H9 (cell line): ENCODE measurements around the gene TJP3. TPM values are rescaled to one million over a fixed set of nuclear protein-coding genes. Genes with fewer than 3 reads are reported as not detected.

Source experiments
- DNase-seq: peaks from one replicate; pipeline ENCODE4 v3.0.0-alpha.2; 2017
- H2AFZ ChIP-seq: one replicate; pipeline ENCODE4 v1.6.1; 2013; ENCODE audit warnings: mild to moderate bottlenecking, low read length, control low read depth, moderate library complexity
- H2AK5ac ChIP-seq: 2 replicates; pipeline ENCODE4 v1.6.1; 2013; ENCODE audit warnings: low read length, control low read depth, mixed read lengths; ENCODE audit not compliant: insufficient read length
- H2BK120ac ChIP-seq: one replicate; pipeline ENCODE4 v1.6.1; 2013; ENCODE audit warnings: low read depth, mild to moderate bottlenecking, low read length, control low read depth, inconsistent platforms; ENCODE audit not compliant: poor library complexity, severe bottlenecking
- H2BK12ac ChIP-seq: 2 replicates; pipeline ENCODE4 v1.6.1; 2013; ENCODE audit warnings: low read length, control low read depth, mixed read lengths, low read depth; ENCODE audit not compliant: insufficient read length
- H2BK15ac ChIP-seq: 2 replicates; pipeline ENCODE4 v1.6.1; 2013; ENCODE audit warnings: low read depth, low read length, control low read depth
- H2BK20ac ChIP-seq: one replicate; pipeline ENCODE4 v1.6.1; 2013; ENCODE audit warnings: low read depth, mild to moderate bottlenecking, low read length, control low read depth, inconsistent platforms; ENCODE audit not compliant: poor library complexity, severe bottlenecking
- H2BK5ac ChIP-seq: 2 replicates; pipeline ENCODE4 v1.6.1; 2013; ENCODE audit warnings: low read length, control low read depth, mixed read lengths; ENCODE audit not compliant: insufficient read length
- H3K14ac ChIP-seq: 2 replicates; pipeline ENCODE4 v1.6.1; 2013; ENCODE audit warnings: low read length, control low read depth; ENCODE audit not compliant: insufficient read depth
- H3K18ac ChIP-seq: 2 replicates; pipeline ENCODE4 v1.6.1; 2013; ENCODE audit warnings: low read depth, mild to moderate bottlenecking, mixed read lengths, low read length, control low read depth; ENCODE audit not compliant: insufficient read length
- H3K23ac ChIP-seq: 2 replicates; pipeline ENCODE4 v1.6.1; 2013; ENCODE audit warnings: low read length, control low read depth, mixed read lengths, low read depth; ENCODE audit not compliant: insufficient read length
- H3K23me2 ChIP-seq: 2 replicates; pipeline ENCODE4 v1.6.1; 2013; ENCODE audit warnings: low read depth, mild to moderate bottlenecking, mixed read lengths, low read length, control low read depth; ENCODE audit not compliant: insufficient read length, poor library complexity, severe bottlenecking
- H3K27ac ChIP-seq: 2 replicates; pipeline ENCODE4 v1.5.1; 2013; ENCODE audit warnings: low read length, control low read depth, mixed read lengths, low read depth; ENCODE audit not compliant: insufficient read length
- H3K27me3 ChIP-seq: 2 replicates; pipeline ENCODE4 v1.6.1; 2013; ENCODE audit warnings: low read length, control low read depth, inconsistent platforms; ENCODE audit not compliant: insufficient read depth
- H3K4ac ChIP-seq: 2 replicates; pipeline ENCODE4 v1.6.1; 2013; ENCODE audit warnings: low read depth, mild to moderate bottlenecking, control low read depth, inconsistent platforms, low read length, moderate library complexity
- H3K4me1 ChIP-seq: 2 replicates; pipeline ENCODE4 v1.6.1; 2013; ENCODE audit warnings: low read length, control low read depth, inconsistent platforms; ENCODE audit not compliant: insufficient read depth
- H3K4me2 ChIP-seq: 2 replicates; pipeline ENCODE4 v1.6.1; 2013; ENCODE audit warnings: low read length, control low read depth, mixed read lengths; ENCODE audit not compliant: insufficient read length, insufficient read depth
- H3K56ac ChIP-seq: 2 replicates; pipeline ENCODE4 v1.6.1; 2013; ENCODE audit warnings: low read depth, mild to moderate bottlenecking, mixed read lengths, low read length, control low read depth; ENCODE audit not compliant: insufficient read length
- H3K79me1 ChIP-seq: 2 replicates; pipeline ENCODE4 v1.6.1; 2013; ENCODE audit warnings: low read depth, mild to moderate bottlenecking, moderate library complexity, low read length, control low read depth, inconsistent platforms; ENCODE audit not compliant: insufficient read depth, poor library complexity, severe bottlenecking
- H3K79me2 ChIP-seq: 2 replicates; pipeline ENCODE4 v1.6.1; 2013; ENCODE audit warnings: low read length, control low read depth, inconsistent platforms; ENCODE audit not compliant: insufficient read depth
- H3K9ac ChIP-seq: 2 replicates; pipeline ENCODE4 v1.6.1; 2013; ENCODE audit warnings: low read length, control low read depth, mixed read lengths; ENCODE audit not compliant: insufficient read length; ENCODE audit errors: extremely low read depth
- H3K9me3 ChIP-seq: one replicate; pipeline ENCODE4 v1.6.1; 2013; ENCODE audit warnings: low read depth, low read length, inconsistent platforms; ENCODE audit not compliant: control insufficient read depth
- H3T11ph ChIP-seq: one replicate; pipeline ENCODE4 v1.6.1; 2013; ENCODE audit warnings: mild to moderate bottlenecking, low read length, control low read depth, inconsistent platforms
- H4K20me1 ChIP-seq: one replicate; pipeline ENCODE4 v1.6.1; 2013; ENCODE audit not compliant: control insufficient read depth, insufficient read length, insufficient read depth
- H4K5ac ChIP-seq: 2 replicates; pipeline ENCODE4 v1.6.1; 2013; ENCODE audit warnings: low read depth, mild to moderate bottlenecking, mixed read lengths, low read length, control low read depth; ENCODE audit not compliant: insufficient read length
- H4K8ac ChIP-seq: replicated peaks from 2 replicates; pipeline ENCODE4 v1.6.1; 2013; ENCODE audit warnings: low read length, control low read depth, mixed read lengths, low read depth; ENCODE audit not compliant: insufficient read length
- H4K91ac ChIP-seq: 2 replicates; pipeline ENCODE4 v1.6.1; 2013; ENCODE audit warnings: low read depth, mild to moderate bottlenecking, moderate library complexity, mixed read lengths, low read length, control low read depth; ENCODE audit not compliant: insufficient read length
- H3K27ac Mint-ChIP-seq, 3 experiments: 2 replicates in 2 of 3; 3 replicates in 1 of 3; pipeline ENCODE4 v1.8.0; 2020 to 2021; ENCODE audit warnings: mixed read lengths in 3 of 3, mild to moderate bottlenecking in 1 of 3, moderate library complexity in 1 of 3
- H3K27me3 Mint-ChIP-seq: 2 replicates; pipeline ENCODE4 v1.8.0; 2021; ENCODE audit warnings: low read depth, mild to moderate bottlenecking, moderate library complexity, mixed read lengths
- H3K36me3 Mint-ChIP-seq, 3 experiments: 2 replicates in 2 of 3; 3 replicates in 1 of 3; pipeline ENCODE4 v1.8.0; 2020 to 2021; ENCODE audit warnings: low read depth in 3 of 3, mixed read lengths in 3 of 3; ENCODE audit not compliant: insufficient read depth in 1 of 3
- H3K4me1 Mint-ChIP-seq, 2 experiments: 2 replicates each; pipeline ENCODE4 v1.8.0; 2020; ENCODE audit warnings: mixed read lengths in 2 of 2
- H3K4me3 Mint-ChIP-seq, 2 experiments: 2 replicates in 1 of 2; 3 replicates in 1 of 2; pipeline ENCODE4 v1.8.0; 2020 to 2021; ENCODE audit warnings: mild to moderate bottlenecking in 2 of 2, mixed read lengths in 2 of 2, moderate library complexity in 1 of 2
- H3K9me3 Mint-ChIP-seq, 2 experiments: 2 replicates in 1 of 2; 3 replicates in 1 of 2; pipeline ENCODE4 v1.8.0; 2020; ENCODE audit warnings: mild to moderate bottlenecking in 2 of 2, mixed read lengths in 2 of 2, moderate library complexity in 1 of 2
- WGBS: extraction: QIAGEN DNeasy Blood & Tissue Kit; methylation state at CpG from one replicate; pipeline ENCODE4 v1.1.7; 2013; ENCODE audit warnings: missing lambda C conversion rate, low lambda C conversion rate, mixed read lengths; ENCODE audit not compliant: insufficient read length; ENCODE audit errors: extremely low coverage; 5-methylcytosine and 5-hydroxymethylcytosine counted together
- total RNA-seq: library from RNA; stranded (reverse); gene quantifications from 2 replicates; pipeline ENCODE4 v1.2.1, GENCODE V29; 2021
- TF ChIP-seq, protein P1 (sequence below): fragments of 200-600 bp; sonication (generic); conservative IDR thresholded peaks from 3 replicates; pipeline ENCODE4 v1.8.0; 2021; ENCODE audit warnings: antibody characterized with exemption, mild to moderate bottlenecking

TJP3 gene
- total RNA-seq, 1 experiment from 2014 or later: 27.3 TPM

- Histone ChIP-seq H2AK5ac (no peak overlapping the region), H3K23ac (no peak overlapping the region), H4K5ac (no peak overlapping the region), H3K23me2 (no peaks in the 10 kb centered on the region), H2AFZ (no peak overlapping the region), H2BK5ac (no peak overlapping the region), H2BK20ac (no peak overlapping the region), H3K9me3 (no peaks in the 10 kb centered on the region), H3K27ac (no peak overlapping the region), H3K79me2 (no peaks in the 10 kb centered on the region), H3K14ac (no peak overlapping the region), H4K91ac (no peak overlapping the region), H4K8ac (no peak overlapping the region), H3K56ac (no peak overlapping the region), H2BK12ac (no peak overlapping the region), H3K9ac (no peak overlapping the region), H3K27me3 (no peaks in the 10 kb centered on the region), H2BK15ac (no peak overlapping the region), H3K18ac (no peak overlapping the region), H2BK120ac (no peak overlapping the region), H3K4me2 (no peak overlapping the region), H3K4me1 (no peaks in the 10 kb centered on the region; the same call in 1 of the 2 replicates), H4K20me1 (peaks cover 7% of the 10 kb centered on the region), H3K79me1 (no peaks in the 10 kb centered on the region), H3T11ph (no peak overlapping the region), H3K4ac (no peak overlapping the region)
- peaks cover 13 to 28% of the 10 kb centered on the region in 2 experiments for H3K4me1 Mint-ChIP-seq
- TF ChIP-seq, protein P1, sequence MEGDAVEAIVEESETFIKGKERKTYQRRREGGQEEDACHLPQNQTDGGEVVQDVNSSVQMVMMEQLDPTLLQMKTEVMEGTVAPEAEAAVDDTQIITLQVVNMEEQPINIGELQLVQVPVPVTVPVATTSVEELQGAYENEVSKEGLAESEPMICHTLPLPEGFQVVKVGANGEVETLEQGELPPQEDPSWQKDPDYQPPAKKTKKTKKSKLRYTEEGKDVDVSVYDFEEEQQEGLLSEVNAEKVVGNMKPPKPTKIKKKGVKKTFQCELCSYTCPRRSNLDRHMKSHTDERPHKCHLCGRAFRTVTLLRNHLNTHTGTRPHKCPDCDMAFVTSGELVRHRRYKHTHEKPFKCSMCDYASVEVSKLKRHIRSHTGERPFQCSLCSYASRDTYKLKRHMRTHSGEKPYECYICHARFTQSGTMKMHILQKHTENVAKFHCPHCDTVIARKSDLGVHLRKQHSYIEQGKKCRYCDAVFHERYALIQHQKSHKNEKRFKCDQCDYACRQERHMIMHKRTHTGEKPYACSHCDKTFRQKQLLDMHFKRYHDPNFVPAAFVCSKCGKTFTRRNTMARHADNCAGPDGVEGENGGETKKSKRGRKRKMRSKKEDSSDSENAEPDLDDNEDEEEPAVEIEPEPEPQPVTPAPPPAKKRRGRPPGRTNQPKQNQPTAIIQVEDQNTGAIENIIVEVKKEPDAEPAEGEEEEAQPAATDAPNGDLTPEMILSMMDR: no peak
- DNase-seq: no peak
- peaks cover 13 to 22% (median 16%) of the 10 kb centered on the region in 3 experiments; a peak in 6 of 7 replicates for H3K36me3 Mint-ChIP-seq
- H3K4me3 Mint-ChIP-seq: no peak overlapping the region
- H3K9me3 Mint-ChIP-seq: no peaks in the 10 kb centered on the region
- WGBS: no CpG with 5 or more reads among the region's 17 CpGs
- H3K27ac Mint-ChIP-seq: peak overlapping the region in 2 of 3 experiments; percentile 75 to 86; a peak in 3 of 7 replicates
- no peaks in the 10 kb centered on the region for H3K27me3 Mint-ChIP-seq
These were observed 40.4 kb upstream of the TJP3 start for GRCh38 chr19:3667766-3668165.
